ENCODE data around the gene FXYD1.

DNA sequence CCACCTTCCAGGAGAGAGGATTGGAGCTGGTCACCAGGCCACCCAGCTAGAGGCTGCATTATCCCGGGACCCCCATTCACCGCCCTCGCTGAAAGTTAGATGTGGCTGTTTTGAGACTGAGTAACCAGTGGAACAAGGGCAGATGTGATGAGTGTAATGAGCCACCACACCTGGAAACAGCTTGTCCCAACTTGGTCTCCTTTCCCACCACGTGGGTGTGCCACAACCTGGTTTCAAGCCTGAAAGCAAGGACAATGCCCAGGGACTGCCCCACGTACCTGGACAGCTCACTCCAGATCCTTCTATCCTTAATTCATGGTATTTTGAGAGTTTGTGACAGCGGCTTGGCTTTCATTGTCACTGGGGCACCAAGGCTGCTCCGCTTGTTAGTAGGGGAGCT, 10.8 kb upstream of the FXYD1 start:
- TF ChIP-seq, protein P1, sequence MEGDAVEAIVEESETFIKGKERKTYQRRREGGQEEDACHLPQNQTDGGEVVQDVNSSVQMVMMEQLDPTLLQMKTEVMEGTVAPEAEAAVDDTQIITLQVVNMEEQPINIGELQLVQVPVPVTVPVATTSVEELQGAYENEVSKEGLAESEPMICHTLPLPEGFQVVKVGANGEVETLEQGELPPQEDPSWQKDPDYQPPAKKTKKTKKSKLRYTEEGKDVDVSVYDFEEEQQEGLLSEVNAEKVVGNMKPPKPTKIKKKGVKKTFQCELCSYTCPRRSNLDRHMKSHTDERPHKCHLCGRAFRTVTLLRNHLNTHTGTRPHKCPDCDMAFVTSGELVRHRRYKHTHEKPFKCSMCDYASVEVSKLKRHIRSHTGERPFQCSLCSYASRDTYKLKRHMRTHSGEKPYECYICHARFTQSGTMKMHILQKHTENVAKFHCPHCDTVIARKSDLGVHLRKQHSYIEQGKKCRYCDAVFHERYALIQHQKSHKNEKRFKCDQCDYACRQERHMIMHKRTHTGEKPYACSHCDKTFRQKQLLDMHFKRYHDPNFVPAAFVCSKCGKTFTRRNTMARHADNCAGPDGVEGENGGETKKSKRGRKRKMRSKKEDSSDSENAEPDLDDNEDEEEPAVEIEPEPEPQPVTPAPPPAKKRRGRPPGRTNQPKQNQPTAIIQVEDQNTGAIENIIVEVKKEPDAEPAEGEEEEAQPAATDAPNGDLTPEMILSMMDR (IDR thresholded peaks at IDR 0.05) = no peak
- no peak for TF ChIP-seq POLR2A (IDR thresholded peaks at IDR 0.05)

Measured in esophagus squamous epithelium (tissue), 4 donors.